GM12878 (cell line): ENCODE measurements around the gene AP1S3. TPM values are rescaled to one million over a fixed set of nuclear protein-coding genes. Genes with fewer than 3 reads are reported as not detected.
"Not testable (repeated sequence)": the region's sequence is repeated elsewhere in the genome, so short reads cannot be mapped to it uniquely, and the experiment has no call there.

Experiments used
- ATAC-seq: fragments of 200-7000 bp; cut with Tn5 transposase; 3 replicates; pipeline ENCODE4 v1.9.1; 2020; ENCODE audit warnings: mild to moderate bottlenecking, moderate library complexity
- BruUV-seq: library from RNA; stranded (reverse); fragments of 400-500 nt; replicated peaks from 2 replicates; lab custom pipeline; 2021; lab: Mats Ljungman, UMichigan
- CTCF ChIA-PET: fragments of 300-600 bp; sonication (Branson Sonifier 250); formaldehyde crosslinking; extraction: SDS; loops from one replicate; lab custom pipeline; 2021; ENCODE audit warnings: inconsistent platforms; lab: Yijun Ruan, JAX
- POLR2A ChIA-PET: fragments of 350-600 bp; formaldehyde crosslinking; extraction: SDS; loops from one replicate; lab custom pipeline; 2021; ENCODE audit warnings: inconsistent platforms; lab: Charles Lee
- RAD21 ChIA-PET: fragments of 300-600 bp; sonication (Branson Sonifier 250); formaldehyde crosslinking; loops from one replicate; lab custom pipeline; 2023; ENCODE audit warnings: antibody characterized with exemption; ENCODE audit not compliant: unreplicated experiment; lab: Charles Lee
- SMC1A ChIA-PET: fragments of 300-600 bp; sonication (Branson Sonifier 250); formaldehyde crosslinking; loops from one replicate; lab custom pipeline; 2023; ENCODE audit not compliant: unreplicated experiment, uncharacterized antibody; lab: Charles Lee
- DNase-seq: peaks from one replicate; pipeline ENCODE4 v3.0.0-alpha.2; 2011; ENCODE audit warnings: low read depth, low spot score
- FAIRE-seq: peaks from 3 replicates; lab custom pipeline; 2011; peaks lifted over from hg19 to GRCh38; lab: Jason Lieb, UNC
- H2AFZ ChIP-seq: 2 replicates; pipeline ENCODE4 v1.6.0; 2011; ENCODE audit warnings: low read depth, low read length, control low read depth; ENCODE audit not compliant: control insufficient read depth
- H3K27ac ChIP-seq: 2 replicates; pipeline ENCODE4 v1.5.1; 2011; ENCODE audit warnings: control low read depth; ENCODE audit not compliant: control insufficient read depth, insufficient read depth
- H3K27me3 ChIP-seq, 2 experiments: replicated peaks in 1 of 2; 2 replicates each; pipeline versions ENCODE4 v1.6.0 to v1.6.1; 2011; ENCODE audit warnings: low read length in 1 of 2; ENCODE audit not compliant: control insufficient read depth in 2 of 2, insufficient read depth in 2 of 2
- H3K36me3 ChIP-seq, 2 experiments: 2 replicates each; pipeline ENCODE4 v1.5.1; 2011; ENCODE audit warnings: low read length in 1 of 2; ENCODE audit not compliant: control insufficient read depth in 2 of 2, insufficient read depth in 2 of 2
- H3K4me1 ChIP-seq: 2 replicates; pipeline ENCODE4 v1.6.1; 2011; ENCODE audit warnings: mild to moderate bottlenecking, low read length, moderate library complexity, mixed read lengths; ENCODE audit not compliant: control insufficient read depth, insufficient read depth
- H3K4me2 ChIP-seq: 2 replicates; pipeline ENCODE4 v1.6.0; 2011; ENCODE audit warnings: control low read depth; ENCODE audit not compliant: control insufficient read depth, insufficient read depth
- H3K4me3 ChIP-seq: fragments of 200-600 bp; sonication (generic); 2 replicates; pipeline ENCODE4 v1.5.1; 2016
- H3K79me2 ChIP-seq: 2 replicates; pipeline ENCODE4 v1.6.0; 2011; ENCODE audit warnings: low read length; ENCODE audit not compliant: control insufficient read depth, insufficient read depth
- H3K9ac ChIP-seq: 2 replicates; pipeline ENCODE4 v1.8.0; 2011; ENCODE audit warnings: low read length, control low read depth, mixed read lengths; ENCODE audit not compliant: control insufficient read depth, insufficient read depth
- H3K9me3 ChIP-seq: replicated peaks from 3 replicates; pipeline ENCODE4 v1.5.1; 2011; ENCODE audit warnings: mild to moderate bottlenecking, low read length; ENCODE audit not compliant: control insufficient read depth, insufficient read depth
- H4K20me1 ChIP-seq: 2 replicates; pipeline ENCODE4 v1.6.0; 2011; ENCODE audit not compliant: control insufficient read depth, insufficient read depth
- BCL11A ChIP-seq: IDR thresholded peaks from 2 replicates; pipeline ENCODE4 v1.6.1; 2011; ENCODE audit warnings: low read depth, low read length
- CBX3 ChIP-seq: fragments of 200-600 bp; sonication (generic); IDR thresholded peaks from 2 replicates; pipeline ENCODE4 v1.6.1; 2016; ENCODE audit warnings: low read depth, borderline replicate concordance
- CBX5 ChIP-seq: sonication (generic); IDR thresholded peaks from 2 replicates; pipeline ENCODE4 v1.6.1; 2016; ENCODE audit warnings: low read depth, moderate library complexity, mild to moderate bottlenecking, inconsistent platforms
- KAT2A ChIP-seq: conservative IDR thresholded peaks from 2 replicates; pipeline ENCODE4 v1.6.1; 2011; ENCODE audit warnings: low read depth, low read length; ENCODE audit not compliant: control insufficient read depth
- KLF5 ChIP-seq: fragments of 450-650 bp; IDR thresholded peaks from 2 replicates; pipeline ENCODE4 v1.6.1; 2014; ENCODE audit warnings: mild to moderate bottlenecking; ENCODE audit not compliant: partially characterized antibody
- MYC ChIP-seq: IDR thresholded peaks from 2 replicates; pipeline ENCODE4 v1.6.1; 2011; ENCODE audit warnings: mild to moderate bottlenecking, low read length, moderate library complexity, inconsistent platforms; ENCODE audit not compliant: insufficient read depth, insufficient replicate concordance, insufficient read length, severe bottlenecking
- NFXL1 ChIP-seq: fragments of 450-650 bp; IDR thresholded peaks from 2 replicates; pipeline ENCODE4 v1.6.1; 2017; ENCODE audit warnings: antibody characterized with exemption, mild to moderate bottlenecking, borderline replicate concordance
- NR2F1 ChIP-seq: fragments of 450-650 bp; conservative IDR thresholded peaks from 2 replicates; pipeline ENCODE4 v1.6.1; 2017; ENCODE audit warnings: mild to moderate bottlenecking
- POLR2A ChIP-seq: IDR thresholded peaks from 2 replicates; pipeline ENCODE4 v1.6.1; 2011; ENCODE audit warnings: low read depth, mild to moderate bottlenecking, low read length
- RAD21 ChIP-seq: IDR thresholded peaks from 2 replicates; pipeline ENCODE4 v1.6.1; 2011; ENCODE audit warnings: mild to moderate bottlenecking, low read depth, low read length, moderate library complexity; ENCODE audit not compliant: insufficient read depth
- RCOR1 ChIP-seq: conservative IDR thresholded peaks from 2 replicates; pipeline ENCODE4 v1.6.1; 2012; ENCODE audit warnings: low read depth, low read length, improper control_type of control experiment
- TBL1XR1 ChIP-seq: IDR thresholded peaks from 2 replicates; pipeline ENCODE4 v1.6.1; 2012; ENCODE audit warnings: low read depth, low read length, improper control_type of control experiment
- ZBTB4 ChIP-seq: fragments of 450-650 bp; formaldehyde crosslinking; IDR thresholded peaks from 2 replicates; pipeline ENCODE4 v1.4.0; 2022; ENCODE audit warnings: mild to moderate bottlenecking, moderate library complexity
- WGBS: methylation state at CpG from one replicate; pipeline ENCODE4 v1.1.6; 2016; ENCODE audit warnings: low lambda C conversion rate; ENCODE audit not compliant: insufficient replicate concordance, insufficient coverage; ENCODE audit errors: missing lambda C conversion rate; 5-methylcytosine and 5-hydroxymethylcytosine counted together
- in situ Hi-C: fragments of 300-500 bp; cut with MboI; formaldehyde crosslinking; loops from 9 replicates; pipeline ENCODE4 v1.14.3; 2018; ENCODE audit warnings: mixed read lengths
- intact Hi-C: fragments of 100-400 bp; cut with micrococcal nuclease; formaldehyde crosslinking; loops from one replicate; pipeline ENCODE4 v1.14.2; 2022; ENCODE audit not compliant: unreplicated experiment
- polyA plus RNA-seq, 11 experiments: library from polyadenylated mRNA; depleted of rRNA in 4 of 11; unstranded in 6 of 11; stranded (reverse) in 5 of 11; fragments of >200 nt; fragmentation: Nextera tagmentation in 4 of 11; fragmentation: Illumina TruSeq in 1 of 11; extraction: Ambion mirVana in 4 of 11; extraction: Trizol in 1 of 11; gene quantifications; 1 replicate in 1 of 11; 2 replicates in 10 of 11; pipeline versions ENCODE4 v1.2.1 to v1.2.3, GENCODE V29; 2011 to 2016; ENCODE audit warnings: inconsistent platforms in 2 of 11, missing spikeins in 2 of 11, low read depth in 1 of 11
- total RNA-seq, 4 experiments: library from RNA; depleted of rRNA in 3 of 4; stranded (reverse); fragments of >200 nt in 3 of 4; fragmentation: Illumina TruSeq in 1 of 4; extraction: Trizol in 1 of 4; gene quantifications; 2 replicates each; pipeline versions ENCODE4 v1.2.1 to v1.2.3, GENCODE V29; 2013 to 2021
- TF ChIP-seq, protein P1 (sequence below): IDR thresholded peaks from 2 replicates; pipeline ENCODE4 v1.6.1; 2012; ENCODE audit warnings: low read depth, low read length, improper control_type of control experiment

AP1S3 gene
- total and polyA plus RNA-seq, 10 of the 15 experiments (the other 5 are each of a cell fraction or from before 2014, with no cell fraction given) = 2.6 to 14.3 (median 9.2) TPM

GRCh38 chr2:223788826-223789225 lies 48.6 kb downstream of the AP1S3 start:
- SMC1A ChIA-PET = interaction anchor here (0.7 to 1.8 kb wide), 2 partner anchors 9 to 427 kb away, joined by 4 to 7 read pairs; no protein-coding TSS in a partner anchor
- CTCF ChIA-PET = interaction anchor here (0.6 to 1.8 kb wide), 2 partner anchors 9 to 11 kb away, joined by 3 to 9 read pairs; no protein-coding TSS in a partner anchor
- in situ Hi-C loops (no loop called here), intact Hi-C loops (no loop called here)
- RAD21 ChIA-PET = interaction anchor here (0.6 to 2.7 kb wide), 2 partner anchors 9 to 61 kb away, joined by 3 to 12 read pairs; no protein-coding TSS in a partner anchor
- peaks cover 3% of the 10 kb centered on the region for H3K79me2 ChIP-seq
- DNase-seq = no peak
- H3K36me3 ChIP-seq = no peaks in the 10 kb centered on the region
- FAIRE-seq = no peak
- H3K4me2 ChIP-seq = no peak overlapping the region
- no peaks in the 10 kb centered on the region for H3K27me3 ChIP-seq
- no peak for ATAC-seq
- no peak overlapping the region for H3K4me3 ChIP-seq
- no peaks in the 10 kb centered on the region for H3K9me3 ChIP-seq
- no TSS peak for BruUV-seq
- H3K4me1 ChIP-seq = peaks cover 16% of the 10 kb centered on the region
- TF ChIP-seq KLF5 = no peak
- no peak for TF ChIP-seq ZBTB4
- TF ChIP-seq BCL11A = no peak
- no peak for TF ChIP-seq POLR2A
- no peak for TF ChIP-seq MYC
- TF ChIP-seq NR2F1 = no peak
- no peak for TF ChIP-seq CBX3
- TF ChIP-seq, protein P1, sequence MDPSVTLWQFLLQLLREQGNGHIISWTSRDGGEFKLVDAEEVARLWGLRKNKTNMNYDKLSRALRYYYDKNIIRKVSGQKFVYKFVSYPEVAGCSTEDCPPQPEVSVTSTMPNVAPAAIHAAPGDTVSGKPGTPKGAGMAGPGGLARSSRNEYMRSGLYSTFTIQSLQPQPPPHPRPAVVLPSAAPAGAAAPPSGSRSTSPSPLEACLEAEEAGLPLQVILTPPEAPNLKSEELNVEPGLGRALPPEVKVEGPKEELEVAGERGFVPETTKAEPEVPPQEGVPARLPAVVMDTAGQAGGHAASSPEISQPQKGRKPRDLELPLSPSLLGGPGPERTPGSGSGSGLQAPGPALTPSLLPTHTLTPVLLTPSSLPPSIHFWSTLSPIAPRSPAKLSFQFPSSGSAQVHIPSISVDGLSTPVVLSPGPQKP = no peak
- no peak for TF ChIP-seq NFXL1
- no peak for TF ChIP-seq RAD21
- no peak for TF ChIP-seq CBX5
- no peak for TF ChIP-seq KAT2A
- TF ChIP-seq RCOR1 = no peak
- TF ChIP-seq TBL1XR1 = no peak
- no peak overlapping the region for H3K9ac ChIP-seq
- no peaks in the 10 kb centered on the region for H4K20me1 ChIP-seq
- POLR2A ChIA-PET = interaction anchor here (1.3 kb wide), 1 partner anchor 9 kb away, joined by 3 read pairs; no protein-coding TSS in a partner anchor
- H3K27ac ChIP-seq = no peak overlapping the region
- no peak overlapping the region for H2AFZ ChIP-seq

- H3K9ac ChIP-seq, H4K20me1 ChIP-seq, H2AFZ ChIP-seq, DNase-seq, ATAC-seq, H3K27ac ChIP-seq, in situ Hi-C loops, H3K9me3 ChIP-seq, H3K27me3 ChIP-seq, H3K4me2 ChIP-seq, BruUV-seq, FAIRE-seq, H3K79me2 ChIP-seq, intact Hi-C loops, H3K4me3 ChIP-seq, H3K36me3 ChIP-seq: not testable (repeated sequence)
- CTCF ChIA-PET = interaction anchor here (1.8 kb wide), 1 partner anchor 9 kb away, joined by 9 read pairs; no protein-coding TSS in a partner anchor
- RAD21 ChIA-PET = interaction anchor here (2.7 kb wide), 1 partner anchor 10 kb away, joined by 12 read pairs; no protein-coding TSS in a partner anchor
- peaks cover 16% of the 10 kb centered on the region for H3K4me1 ChIP-seq
- SMC1A ChIA-PET = interaction anchor here (1.8 kb wide), 1 partner anchor 9 kb away, joined by 7 read pairs; no protein-coding TSS in a partner anchor
- WGBS = 91% methylated on average over 10 of the region's 10 CpGs
- POLR2A ChIA-PET = interaction anchor here (1.3 kb wide), 1 partner anchor 9 kb away, joined by 3 read pairs; no protein-coding TSS in a partner anchor
Observed at GRCh38 chr2:223788106-223788505, 49.3 kb downstream of the AP1S3 start.
